ENCODE results near the gene UBE2H.

The UBE2H gene

DNA sequence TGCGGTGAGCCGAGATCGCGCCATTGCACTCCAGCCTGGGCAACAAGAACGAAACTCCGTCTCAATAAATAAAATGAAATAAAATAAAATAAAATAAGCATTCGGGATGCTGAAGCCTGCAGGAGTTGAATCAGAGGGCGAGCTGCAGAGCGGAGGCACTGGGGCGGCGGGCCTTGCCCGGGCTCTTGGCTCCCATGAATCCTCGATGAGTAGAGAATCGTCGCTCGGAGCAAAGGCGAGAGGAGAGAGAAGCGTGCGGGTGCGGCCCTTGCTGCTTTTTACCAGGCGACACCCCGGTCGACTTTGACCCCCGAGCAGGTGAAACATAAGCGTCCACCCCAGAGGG lies 168.3 kb downstream of the UBE2H start:
- DNase-seq, result no peak

GRCh38 chr7:129783584-129783919 lies 169.2 kb downstream of the UBE2H start:
- DNase-seq, result no peak

DNA sequence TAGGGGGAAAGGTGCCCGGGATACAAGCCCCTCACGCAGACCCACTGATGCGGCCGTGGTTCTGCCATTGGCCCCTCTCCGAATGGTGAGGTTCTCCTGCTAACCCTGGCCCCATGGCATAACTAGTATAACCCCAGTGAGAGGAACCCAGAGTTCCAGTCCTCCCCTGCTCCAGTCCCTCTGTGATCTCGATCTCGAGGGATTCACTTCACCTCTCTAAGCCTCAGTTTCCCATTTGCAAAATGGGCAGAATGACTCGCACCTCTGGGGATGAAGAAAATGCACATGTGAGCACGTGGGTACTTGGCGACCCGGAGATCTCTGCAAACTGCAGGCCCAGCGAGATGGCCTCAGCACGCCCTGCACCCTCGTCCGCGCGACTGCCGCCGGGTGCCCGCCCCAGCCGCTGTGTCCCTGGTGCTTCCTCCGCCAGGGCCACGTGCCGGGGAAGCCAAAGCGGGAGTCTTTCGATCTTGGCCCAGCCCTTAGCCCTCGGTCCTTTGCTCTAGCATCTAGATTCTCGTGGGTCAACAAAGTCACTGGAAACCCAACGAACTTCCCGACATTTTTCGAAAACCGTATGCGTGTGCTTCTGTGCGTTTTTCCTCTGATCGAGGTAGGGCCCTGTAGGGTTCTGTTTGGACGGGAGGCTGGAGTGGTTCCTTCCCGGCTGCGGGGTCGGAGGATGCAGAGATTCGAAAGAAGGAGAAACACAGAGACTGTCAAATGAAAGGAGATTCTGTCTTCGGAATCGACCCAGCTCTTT lies 169.8 kb downstream of the UBE2H start:
- DNase-seq, result no peak

GRCh38 chr7:129781928-129782817 lies 170.6 kb downstream of the UBE2H start:
- DNase-seq, result peak in 1 of 3 experiments; percentile 78

DNA sequence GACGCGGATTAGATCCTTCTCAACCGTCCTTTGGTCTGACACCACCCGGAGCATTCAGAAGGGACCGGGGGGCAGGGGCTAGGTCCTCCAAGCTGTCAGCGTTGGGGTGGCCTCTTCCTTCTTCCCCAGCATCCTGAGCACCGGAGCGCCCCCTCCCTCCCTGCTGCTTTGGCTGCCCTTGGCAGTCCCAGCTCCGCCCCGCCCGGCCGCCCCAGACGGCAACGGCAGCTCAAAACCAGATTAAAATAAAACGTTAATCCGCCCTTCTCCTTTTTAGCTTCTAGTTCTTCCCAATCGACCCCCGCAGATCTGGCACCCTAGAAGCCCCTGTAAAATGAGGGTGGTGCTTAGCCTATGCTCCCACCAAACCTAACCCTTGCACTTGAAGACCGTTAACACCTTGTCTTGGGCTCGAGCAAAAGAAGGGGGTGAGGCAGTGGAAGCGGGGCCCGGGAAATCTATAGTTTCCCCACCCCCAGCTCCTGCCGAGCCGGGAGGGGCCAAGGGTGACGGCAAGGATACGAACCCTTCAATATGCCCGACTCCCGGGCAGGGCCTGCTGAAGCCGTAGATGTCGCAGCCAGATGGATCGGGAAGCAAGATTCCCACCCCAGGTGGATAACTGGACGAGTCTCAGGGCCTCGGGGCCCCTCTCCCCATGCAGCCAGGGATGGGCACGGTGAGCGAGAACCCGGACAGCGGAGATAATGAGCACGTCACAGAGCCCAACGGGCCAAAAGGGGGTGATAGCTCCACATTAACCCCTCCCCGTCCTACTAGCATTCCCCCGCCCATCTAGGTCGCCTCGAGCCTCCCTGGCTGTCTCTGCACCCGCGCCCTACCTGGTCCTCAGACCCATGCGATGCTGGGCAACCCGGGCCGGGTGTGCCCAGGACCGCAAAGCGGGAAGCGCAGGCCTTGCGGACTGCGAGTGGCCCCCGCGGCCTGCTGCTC lies 171.5 kb downstream of the UBE2H start:
- peak; percentile 57 to 69 (median 67) for DNase-seq

All from NCI-H1417 (cell line).